Measurements from ENCODE around the gene KDM7A. TPM values are rescaled to one million over a fixed set of nuclear protein-coding genes. Genes with fewer than 3 reads are reported as not detected.

Gene KDM7A
- total RNA-seq, 1 donor from 2014 or later, result 7.6 TPM

GRCh38 chr7:140050100-140050499 lies 126.7 kb downstream of the KDM7A start:
- no peak for TF ChIP-seq CTCF (conservative IDR thresholded peaks at IDR 0.05; ENCODE audit: low read depth, low read length)
- no peak overlapping the region for H3K4me3 ChIP-seq (ENCODE audit: low read depth, low read length)
- no peak for DNase-seq (ENCODE audit: low read depth)

GRCh38 chr7:140049339-140050024 lies 127.3 kb downstream of the KDM7A start:
- no peak overlapping the region for H3K4me3 ChIP-seq (ENCODE audit: low read depth, low read length)
- no peak for TF ChIP-seq CTCF (conservative IDR thresholded peaks at IDR 0.05; ENCODE audit: low read depth, low read length)
- no peak for DNase-seq (ENCODE audit: low read depth)

- no peak overlapping the region for H3K4me3 ChIP-seq (ENCODE audit: low read depth, low read length)
- DNase-seq (ENCODE audit: low read depth), result no peak
- TF ChIP-seq CTCF (conservative IDR thresholded peaks at IDR 0.05; ENCODE audit: low read depth, low read length), result no peak
Observed at GRCh38 chr7:140048989-140049338, 127.8 kb downstream of the KDM7A start.

- TF ChIP-seq CTCF (conservative IDR thresholded peaks at IDR 0.05; ENCODE audit: low read depth, low read length), result no peak
- H3K4me3 ChIP-seq (ENCODE audit: low read depth, low read length), result no peak overlapping the region
- DNase-seq (ENCODE audit: low read depth), result no peak
Observed at GRCh38 chr7:140048138-140048537, 128.6 kb downstream of the KDM7A start.

- no peak for DNase-seq (ENCODE audit: low read depth)
- TF ChIP-seq CTCF (conservative IDR thresholded peaks at IDR 0.05; ENCODE audit: low read depth, low read length), result no peak
- no peak overlapping the region for H3K4me3 ChIP-seq (ENCODE audit: low read depth, low read length)
Observed at GRCh38 chr7:140047197-140047596, 129.6 kb downstream of the KDM7A start.

GRCh38 chr7:140045697-140046096 lies 131.1 kb downstream of the KDM7A start:
- no peak overlapping the region for H3K4me3 ChIP-seq (ENCODE audit: low read depth, low read length)
- no peak for DNase-seq (ENCODE audit: low read depth)
- TF ChIP-seq CTCF (conservative IDR thresholded peaks at IDR 0.05; ENCODE audit: low read depth, low read length), result no peak

GRCh38 chr7:140044251-140044650 lies 132.5 kb downstream of the KDM7A start:
- TF ChIP-seq CTCF (conservative IDR thresholded peaks at IDR 0.05; ENCODE audit: low read depth, low read length), result no peak
- DNase-seq (ENCODE audit: low read depth), result no peak
- no peak overlapping the region for H3K4me3 ChIP-seq (ENCODE audit: low read depth, low read length)

All from epithelial cell of proximal tubule (primary cell).